NCI-H1417 (cell line): Measurements from ENCODE around the gene CRYGN.

Source experiments
- DNase-seq, 3 experiments: peaks; one replicate each; lab custom pipeline; 2025; lab: John Stamatoyannopoulos, UW

The CRYGN gene

DNA sequence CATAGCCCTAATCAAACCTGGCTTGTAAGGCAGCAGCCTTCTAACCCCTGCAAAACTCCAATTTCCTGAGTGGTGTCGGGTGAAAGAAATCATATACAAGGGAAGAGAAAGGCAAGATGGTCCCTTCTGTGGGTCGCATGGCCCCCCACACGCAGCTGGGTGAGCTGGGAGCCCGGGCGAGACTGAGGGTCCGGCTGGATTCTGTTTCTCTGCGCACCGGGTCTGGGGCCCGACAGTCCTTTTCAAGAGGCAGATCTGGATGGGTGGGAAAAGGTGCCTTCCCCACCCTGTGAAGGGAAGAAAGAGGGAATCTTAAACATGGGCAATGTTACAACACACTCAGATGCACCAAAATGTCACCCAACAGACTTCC is 48.6 kb downstream of the CRYGN start:
- no peak for DNase-seq

DNA sequence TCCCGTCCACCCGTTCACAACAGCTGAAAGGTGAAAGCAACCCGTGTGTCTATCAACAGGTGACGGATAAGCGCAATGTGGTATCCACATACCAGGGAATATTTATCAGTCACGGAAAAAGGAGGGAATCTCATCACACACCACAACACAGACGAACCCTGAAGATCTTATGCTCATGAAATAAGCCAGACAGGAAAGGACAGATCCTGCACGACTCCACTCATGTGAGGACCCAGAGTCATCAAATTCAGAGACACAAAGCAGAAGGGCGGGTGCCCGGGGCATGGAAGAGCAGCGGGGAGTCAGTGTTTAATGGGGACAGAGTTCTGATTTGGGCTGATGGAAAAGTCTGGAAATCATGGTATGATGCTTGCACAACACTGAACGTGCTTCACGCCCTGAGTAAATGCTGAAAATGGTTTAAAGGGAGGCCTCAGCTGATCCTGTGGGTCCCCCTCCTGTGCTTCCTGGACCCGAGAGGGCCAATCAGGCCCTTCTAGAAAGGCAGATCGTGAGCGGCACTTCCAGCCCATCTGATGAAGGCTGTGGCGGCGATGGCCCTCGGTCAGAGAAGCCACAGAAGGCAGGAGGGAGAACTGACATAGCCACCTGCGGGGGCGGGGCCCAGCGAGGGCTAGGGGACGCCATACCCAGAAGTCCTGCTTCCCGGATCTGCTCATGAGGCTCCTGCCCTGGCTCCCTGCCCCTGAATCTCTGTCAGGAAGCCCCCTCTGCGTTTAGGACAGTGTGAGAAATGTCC is 49.2 kb downstream of the CRYGN start:
- no peak for DNase-seq

DNA sequence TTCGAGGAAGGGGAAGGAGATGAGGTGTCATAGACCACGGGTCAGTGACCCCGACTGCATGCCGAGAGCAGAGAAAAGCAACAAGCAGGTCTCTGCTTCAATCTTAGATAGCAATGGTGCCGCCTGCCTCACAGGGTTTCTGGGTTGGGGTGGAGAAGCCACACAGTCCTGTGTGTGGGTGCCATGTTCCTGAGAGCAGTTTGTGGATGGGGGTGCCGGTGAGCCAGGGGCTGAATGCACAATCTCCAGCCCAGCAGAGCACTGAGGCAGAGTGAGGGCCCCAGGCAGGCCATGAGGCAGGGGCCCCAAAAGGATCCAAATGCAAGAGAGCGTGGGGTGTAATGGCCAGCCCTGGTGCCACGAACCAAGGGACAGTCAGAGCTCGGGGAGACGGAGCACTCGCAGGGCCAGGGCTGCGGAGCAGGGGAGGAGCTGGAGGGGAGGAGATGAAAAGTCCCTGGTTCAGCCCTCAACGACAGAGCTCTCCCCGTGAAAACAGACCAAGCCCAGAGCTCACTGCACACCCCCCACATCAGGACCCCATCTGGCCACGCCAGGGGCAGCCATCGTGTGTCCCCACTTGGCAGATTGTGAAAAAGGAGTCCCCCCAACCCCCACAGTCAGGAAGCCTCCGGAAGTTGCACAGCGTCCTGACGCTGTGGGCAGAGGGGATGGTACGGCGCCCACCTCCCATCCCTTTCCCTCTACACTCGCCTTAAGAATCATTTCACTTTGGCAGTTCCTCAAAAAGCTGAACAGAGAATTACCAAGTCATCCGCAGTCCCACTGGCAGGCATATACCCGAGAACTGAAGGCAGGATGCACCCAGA is 50.0 kb downstream of the CRYGN start:
- no peak for DNase-seq

DNA sequence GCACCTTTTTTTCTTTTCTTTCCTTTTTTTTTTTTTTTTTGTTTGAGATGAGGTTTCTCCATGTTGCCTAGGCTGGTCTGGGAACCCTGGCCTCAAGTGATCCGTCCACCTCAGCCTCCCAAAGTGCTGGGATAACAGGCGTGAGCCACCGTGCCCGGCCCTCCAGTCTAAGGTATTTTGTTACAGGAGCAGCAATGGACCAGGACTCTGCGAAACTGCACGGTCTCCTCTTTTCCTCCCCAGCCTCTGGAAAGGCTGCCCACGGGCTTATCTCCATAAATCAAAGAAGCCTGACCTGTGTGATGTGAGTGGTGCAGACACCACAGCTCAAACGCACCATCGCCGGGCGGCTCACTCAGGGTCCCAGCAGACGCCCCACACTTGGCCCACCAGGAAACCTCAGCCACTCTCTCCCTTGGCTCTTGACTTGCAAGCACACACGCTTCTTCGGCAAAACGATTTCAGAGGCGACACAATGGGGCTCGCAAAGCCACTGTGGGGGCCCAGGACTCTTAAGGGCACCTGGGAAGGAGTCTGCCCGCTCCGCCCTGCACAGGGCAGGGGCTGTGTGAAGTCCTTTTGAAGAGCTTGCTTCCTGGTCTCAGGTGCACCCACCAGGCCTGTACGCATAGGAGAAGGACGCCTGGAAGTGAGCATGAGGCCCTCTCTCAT is 50.7 kb downstream of the CRYGN start:
- no peak for DNase-seq

DNA sequence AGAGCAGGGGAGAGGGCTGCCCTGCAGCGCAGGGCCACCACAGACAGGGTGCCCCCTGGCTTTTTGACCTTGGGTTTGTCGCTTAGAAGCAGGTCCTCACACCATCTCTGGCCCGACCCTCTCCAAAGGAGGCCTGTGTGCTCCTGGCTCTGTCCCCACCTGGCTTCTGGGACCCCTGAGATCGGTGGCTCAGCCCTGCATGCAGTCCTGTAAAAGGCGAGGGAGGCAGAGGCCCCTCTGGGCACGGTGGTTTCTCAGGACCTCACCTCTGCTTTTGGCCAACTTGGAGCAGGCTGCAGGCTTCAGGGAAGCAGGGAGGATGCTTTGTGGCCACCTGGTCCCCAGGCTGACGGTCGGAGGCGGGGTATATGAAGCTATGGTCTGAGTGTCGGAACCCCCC is 51.5 kb downstream of the CRYGN start:
- DNase-seq, result no peak

DNA sequence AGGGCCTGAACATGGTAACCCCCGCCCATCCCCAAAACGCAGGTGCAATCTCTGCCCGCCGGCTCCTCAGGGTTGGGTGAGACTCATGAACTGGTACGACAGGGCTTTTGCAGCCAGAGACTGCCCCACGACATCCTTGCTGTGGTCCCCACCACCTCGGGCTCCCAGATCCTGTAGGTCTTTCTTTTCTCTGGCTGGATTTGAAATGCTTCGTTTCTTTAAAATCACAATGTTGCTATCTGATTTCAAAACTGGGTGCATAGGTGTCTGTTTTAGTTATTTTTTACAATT is 52.0 kb downstream of the CRYGN start:
- no peak for DNase-seq

DNA sequence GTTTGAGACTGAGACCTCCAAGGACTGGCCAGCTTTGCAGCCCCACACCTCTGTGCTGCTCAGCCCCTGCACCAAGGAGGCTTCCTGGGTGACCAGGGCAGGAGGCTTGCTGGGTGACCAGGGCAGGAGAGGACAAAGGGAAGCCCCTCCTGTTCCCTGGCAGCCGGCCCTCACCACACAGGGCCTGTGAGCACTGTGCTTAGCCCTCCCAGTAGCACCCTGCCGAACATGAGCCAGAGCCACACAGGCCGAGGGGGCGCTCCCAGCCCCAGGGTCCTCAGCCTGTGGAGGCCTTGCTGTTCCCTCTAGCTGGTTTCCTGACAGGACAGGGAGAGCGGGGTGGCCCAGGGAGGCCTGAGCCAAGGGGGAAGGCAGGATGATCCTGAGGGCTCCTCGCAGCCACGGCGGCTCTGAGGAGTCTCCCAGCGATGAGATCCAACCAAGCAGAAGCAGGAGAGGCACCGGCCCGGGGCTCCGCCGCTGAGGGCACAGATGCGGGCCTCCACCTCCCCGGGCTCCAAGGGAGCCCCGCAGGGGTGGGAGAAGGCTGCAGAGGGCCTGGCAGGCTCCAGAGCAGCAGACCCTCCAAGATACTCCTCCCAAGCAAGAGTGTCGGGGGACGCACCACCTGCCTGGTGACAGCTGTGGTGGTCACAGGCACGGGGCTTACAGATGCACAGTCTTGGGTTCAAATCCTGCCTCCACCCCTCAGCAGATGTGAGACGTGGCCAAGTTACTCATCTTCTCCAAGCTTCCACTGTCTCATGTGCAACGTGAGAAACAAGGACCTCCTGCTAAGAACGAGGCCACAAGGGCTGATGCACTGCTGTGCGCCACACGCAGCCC is 52.6 kb downstream of the CRYGN start:
- no peak for DNase-seq

DNA sequence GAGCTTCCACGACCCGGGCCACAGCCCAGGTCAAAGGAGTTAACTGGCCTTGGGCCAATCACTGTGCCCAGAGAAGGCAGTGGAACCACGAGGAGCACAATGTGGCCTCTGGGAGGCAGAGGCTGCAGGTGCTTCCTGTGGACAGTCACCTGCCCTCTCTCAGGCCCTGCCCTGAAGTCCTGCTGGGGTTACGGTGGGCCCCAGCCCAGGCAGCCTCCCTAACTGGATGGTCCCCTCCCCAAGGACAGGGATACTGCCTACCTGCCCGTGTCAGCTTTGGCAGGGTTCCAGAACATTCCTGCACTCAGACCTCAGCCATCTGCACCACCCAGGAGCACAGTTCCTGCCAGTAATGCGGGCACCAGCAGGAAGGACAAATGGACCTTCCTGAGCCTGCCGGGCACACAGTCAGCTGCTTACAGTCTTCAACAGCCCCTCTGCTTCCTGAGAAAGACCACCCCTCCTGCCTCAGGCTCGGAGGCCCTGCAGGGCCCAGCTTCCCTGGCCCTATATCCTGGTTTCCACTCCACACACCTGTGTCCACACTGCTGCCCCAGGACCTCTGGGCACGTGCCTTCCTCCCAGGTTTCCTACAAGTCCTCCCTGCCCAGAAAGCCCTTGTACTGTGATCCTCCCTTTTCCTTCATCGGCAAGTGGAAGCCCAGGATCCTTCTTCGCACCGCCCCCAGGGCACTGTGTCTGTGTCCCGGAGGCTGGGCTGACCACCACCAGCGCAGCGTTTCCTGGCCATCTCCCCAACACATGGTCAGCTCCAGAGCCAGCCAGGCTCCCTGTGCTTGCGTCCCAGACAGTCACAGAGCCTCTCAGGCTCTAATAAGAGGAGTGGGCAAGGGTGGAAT is 53.4 kb downstream of the CRYGN start:
- no peak for DNase-seq

DNA sequence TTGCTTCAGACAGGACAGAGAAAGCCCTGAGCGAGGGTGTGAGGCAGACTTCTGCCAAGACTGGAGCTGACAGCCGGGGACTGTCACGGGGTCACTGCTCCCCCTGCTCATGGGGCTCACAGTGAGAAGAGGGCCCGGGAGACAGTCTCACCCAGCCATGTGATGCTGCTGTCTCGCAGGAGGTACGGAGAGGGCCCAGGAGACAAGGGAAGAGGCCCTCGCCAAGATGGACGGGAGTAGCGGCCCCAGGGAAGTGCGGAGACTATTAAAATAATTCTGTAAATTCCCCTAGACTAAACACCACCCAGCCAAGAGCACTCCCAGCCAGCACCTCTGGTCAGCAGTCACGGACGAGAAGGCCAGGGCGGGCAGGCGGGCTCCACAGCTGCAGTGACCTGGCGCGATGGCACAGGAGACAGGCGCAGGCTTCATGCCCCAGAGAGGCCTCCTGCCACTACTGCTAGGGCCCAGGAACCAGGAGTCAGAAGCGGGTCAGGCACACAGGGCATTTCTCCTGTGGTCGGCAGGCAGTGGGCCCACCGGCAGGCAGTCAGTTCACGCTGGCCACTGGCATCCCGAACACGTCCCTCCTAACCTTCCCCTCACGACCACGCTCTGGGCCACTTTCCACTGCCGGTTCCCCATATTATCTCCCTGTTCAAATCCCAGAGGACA is 54.2 kb downstream of the CRYGN start:
- DNase-seq, result no peak

DNA sequence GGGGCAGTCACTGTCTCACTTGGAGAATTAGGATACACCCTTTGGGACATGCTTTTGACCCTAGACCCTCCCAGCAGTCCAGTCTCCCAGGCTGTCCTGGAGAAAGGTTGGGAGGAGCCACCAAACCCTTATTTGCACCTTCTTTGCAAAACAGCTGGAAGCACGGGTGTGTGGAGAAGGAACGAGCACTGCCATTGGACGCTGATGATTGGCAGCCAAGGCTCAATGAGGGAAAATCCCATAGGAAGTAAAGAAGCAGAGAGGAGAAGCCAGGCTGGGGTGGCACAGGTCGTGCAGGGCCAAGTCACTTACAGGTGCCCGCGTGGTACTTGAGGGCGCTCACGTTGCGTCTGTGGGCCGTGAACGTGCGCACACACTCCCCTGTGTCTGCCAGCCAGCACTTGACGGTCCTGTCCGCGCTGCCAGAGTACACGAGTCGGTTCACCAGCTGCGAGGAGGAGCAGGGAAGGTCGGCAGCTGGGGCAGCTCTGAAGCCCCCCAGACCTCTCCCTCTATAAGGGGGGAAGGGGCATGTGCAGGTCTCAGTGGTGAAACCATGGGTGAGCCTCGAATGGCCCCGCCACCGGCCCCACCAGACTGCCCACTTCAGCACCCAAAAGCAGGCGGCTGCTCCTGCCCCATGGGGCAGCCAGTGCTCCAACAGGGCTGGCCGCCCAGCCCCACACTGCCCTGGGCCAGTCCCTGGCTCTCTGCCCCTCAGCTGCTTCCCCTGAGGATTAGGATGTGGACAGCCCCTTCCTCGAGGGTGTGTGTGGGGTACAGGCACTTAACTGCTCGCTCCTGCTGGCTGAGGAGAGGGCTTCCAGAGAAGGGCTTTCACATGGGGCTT is 54.9 kb downstream of the CRYGN start:
- DNase-seq, result no peak

DNA sequence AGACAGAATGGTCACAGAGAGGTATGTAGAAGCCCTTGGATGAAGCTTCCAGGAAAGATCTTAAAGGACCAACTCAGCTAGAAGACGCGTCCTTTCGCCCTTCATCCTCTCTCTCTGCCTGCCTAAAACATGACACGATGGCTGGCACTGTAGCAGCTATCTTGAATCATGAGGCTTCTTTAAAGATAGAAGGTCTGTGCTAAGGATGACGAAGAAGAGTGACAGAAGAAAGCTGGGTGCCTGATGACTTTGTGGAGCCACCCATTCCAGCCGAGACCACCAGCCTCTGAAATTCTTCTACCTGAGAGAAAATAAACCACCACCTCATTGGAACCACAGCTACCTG is 55.6 kb downstream of the CRYGN start:
- no peak for DNase-seq

DNA sequence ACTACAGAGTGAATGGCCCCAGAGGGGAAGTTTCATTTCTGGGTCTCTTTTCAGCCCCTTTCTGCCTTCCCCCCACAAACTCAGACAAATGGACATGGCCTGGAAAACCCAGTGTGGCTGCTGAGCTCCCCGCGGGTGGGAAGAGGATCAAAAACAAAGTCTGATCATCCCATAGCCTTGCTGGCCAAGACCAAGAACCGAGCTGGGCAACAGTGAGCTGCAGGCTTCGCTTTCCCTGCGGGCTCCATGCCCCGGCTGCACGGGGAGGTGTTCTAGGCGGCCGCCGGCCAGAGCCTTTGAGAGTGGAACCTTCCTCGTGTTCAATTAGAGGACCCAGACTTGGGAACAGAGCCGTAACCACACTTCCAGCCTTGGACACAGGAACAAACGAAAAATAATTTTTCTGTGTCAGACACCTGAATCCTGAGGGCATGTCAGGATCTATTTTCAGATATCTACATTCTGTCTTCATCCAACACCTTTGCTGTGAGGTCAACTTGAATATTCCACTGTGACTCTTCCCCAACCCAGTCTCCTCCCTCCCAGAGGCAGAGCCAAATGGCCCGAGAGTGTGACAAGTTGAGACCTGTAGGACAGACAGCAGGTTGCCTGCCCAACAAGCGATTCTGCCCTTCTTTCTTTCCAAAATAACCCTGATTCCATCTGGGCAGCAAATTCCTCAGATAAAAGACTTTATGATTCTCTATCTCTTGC is 56.1 kb downstream of the CRYGN start:
- no peak for DNase-seq

DNA sequence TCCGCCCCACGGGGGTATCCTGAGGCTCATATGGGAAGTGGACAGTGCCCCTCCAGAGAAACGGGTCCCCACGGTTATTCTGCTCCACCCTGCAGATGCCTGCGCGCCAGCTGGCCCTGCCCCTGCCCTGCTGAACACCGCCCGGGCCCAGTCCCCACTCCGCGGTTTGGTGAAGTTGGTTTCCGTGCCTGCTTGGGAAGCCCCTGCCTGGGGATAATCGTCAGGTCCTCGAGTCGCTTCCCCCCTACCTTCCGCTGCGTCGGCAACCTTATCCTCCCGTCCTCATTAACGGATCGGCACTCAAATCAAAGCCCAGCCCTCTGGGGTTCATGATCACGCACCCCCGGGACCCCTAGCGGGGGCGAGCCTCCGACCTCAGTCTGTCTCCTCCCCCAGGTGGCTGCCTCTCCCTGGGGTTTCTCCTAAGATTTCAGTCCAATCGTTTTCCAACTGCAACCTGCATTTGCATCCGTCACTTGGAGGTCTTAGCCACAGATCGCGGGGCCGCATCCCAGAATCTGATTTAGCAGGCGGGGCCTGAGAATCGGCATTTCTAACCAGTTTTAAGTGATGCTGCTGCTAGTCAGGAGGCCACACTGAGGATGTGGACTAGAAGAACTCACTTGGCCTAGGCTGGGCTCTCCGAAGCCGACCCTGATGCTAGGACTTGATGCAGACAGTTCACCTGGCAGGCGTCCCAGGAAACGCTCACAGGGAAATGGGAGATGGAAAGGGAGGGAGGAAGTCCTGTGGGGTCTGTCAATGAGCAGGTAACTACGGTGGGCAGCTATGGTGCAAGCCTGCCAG is 57.7 kb downstream of the CRYGN start:
- peak in 2 of 3 experiments; percentile 54 to 59 for DNase-seq

DNA sequence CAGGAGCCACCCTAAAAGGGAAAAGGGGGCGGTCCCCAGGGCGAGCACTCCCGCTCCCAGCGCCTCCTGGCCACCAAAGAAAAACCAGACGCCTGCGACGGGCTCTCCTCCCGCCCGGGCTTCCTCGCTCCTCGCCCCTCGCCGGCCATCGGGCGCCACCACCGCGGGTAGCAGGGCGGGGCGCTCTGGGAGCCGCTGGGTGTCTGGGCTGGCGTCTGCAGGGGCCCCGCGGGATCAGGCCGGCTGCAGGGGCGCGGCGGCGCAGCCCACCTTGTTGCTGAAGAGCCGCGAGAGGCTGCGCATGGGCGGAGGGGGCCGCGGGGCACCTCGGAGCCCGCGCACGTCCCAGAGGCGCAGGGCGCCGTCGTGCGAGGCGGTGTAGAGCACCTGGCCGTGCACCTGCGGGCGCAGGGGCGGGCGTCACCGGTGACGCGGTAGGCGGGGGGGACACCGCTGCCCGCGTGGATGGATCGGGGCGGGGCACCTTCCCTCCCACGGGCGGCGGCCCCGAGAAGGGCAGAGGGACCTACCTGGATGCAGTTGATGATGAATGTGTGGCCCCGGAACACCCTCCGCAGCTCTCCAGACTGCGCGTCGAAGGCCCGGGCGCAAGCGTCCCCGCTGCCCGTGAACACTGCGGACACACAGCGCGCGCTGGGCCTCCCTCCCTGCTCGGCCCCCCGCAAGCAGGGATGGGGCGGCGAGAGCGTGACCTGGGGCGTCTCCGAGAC is 58.4 kb downstream of the CRYGN start:
- DNase-seq, result peak in 2 of 3 experiments; percentile 67 to 77

DNA sequence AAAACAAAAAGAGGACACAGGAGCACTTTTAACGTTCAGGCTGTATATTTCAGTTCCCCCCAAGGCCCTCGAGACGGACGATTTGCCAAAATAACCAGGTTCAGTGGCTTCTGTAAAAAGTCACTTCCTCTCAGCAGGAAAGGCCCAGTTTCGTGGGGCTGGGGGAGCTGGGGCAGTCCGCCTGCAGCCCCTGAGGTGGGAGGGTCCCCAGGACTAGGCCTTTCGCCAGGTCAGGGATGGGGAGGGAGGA is 58.9 kb downstream of the CRYGN start:
- no peak for DNase-seq

DNA sequence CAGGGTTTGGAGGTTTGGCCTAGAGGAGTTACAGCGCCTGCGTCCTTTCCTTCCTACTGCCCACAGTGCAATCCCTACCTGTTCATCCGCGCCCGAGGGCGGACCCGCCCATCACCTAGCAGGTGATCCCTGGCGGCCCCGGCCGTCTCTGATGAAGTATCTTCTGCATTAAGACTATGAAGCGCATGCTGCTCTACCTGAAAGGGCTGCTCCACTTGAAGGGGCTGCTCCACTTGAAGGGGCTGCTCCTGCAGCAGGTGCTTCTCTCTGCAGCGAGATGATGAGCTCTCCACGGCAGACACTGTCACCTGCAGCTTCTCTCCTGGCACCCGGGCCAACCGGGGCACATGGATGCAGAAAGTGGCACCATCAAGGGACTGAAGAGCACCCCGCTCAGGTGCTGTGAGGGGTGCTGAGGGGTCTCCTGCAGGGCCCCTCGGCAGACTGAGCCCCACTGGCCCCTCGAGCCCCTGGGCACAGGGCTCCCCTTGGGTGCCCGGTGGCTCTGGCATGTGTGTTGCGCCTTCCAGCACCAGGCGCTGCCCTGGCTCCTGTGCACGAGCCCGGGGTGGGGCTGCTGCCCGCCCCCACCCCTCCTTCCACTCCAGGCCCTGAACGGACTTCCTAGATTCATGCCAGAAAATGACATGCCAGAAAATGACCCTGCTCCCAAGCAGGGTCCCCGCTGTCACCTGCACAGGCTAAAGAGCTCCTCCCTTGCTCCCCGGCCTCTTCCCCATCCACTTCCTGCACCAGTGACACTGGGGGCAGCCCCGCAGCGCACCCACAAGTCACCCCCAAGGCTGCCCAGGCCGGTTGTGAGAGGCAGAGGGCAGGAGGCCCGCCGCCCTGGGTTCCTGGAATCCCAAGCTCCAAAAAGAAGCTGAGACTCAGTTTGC is 59.5 kb downstream of the CRYGN start:
- DNase-seq, result no peak
